Measurements from ENCODE around the gene CPLX4.

The CPLX4 gene

GRCh38 chr18:59246796-59247195 lies 71.7 kb downstream of the CPLX4 start:
- TF ChIP-seq GLIS2 (tag by site-specific recombination; IDR thresholded peaks at IDR 0.05) (no peak), ZNF239 (tag by site-specific recombination; IDR thresholded peaks at IDR 0.05) (no peak), BCL6B (tag by site-specific recombination; IDR thresholded peaks at IDR 0.05) (no peak), ZNF544 (tag by site-specific recombination; IDR thresholded peaks at IDR 0.05) (no peak), ZXDB (tag by site-specific recombination; IDR thresholded peaks at IDR 0.05) (no peak), SETDB1 (IDR thresholded peaks at IDR 0.05; ENCODE audit: insufficient read length, low read length) (no peak), HOXC10 (CRISPR knock-in tag; IDR thresholded peaks at IDR 0.05) (no peak), ZNF37A (tag by site-specific recombination; IDR thresholded peaks at IDR 0.05) (no peak), ZBTB17 (tag by site-specific recombination; IDR thresholded peaks at IDR 0.05) (no peak), OSR2 (tag by site-specific recombination; IDR thresholded peaks at IDR 0.05) (no peak), ZNF280C (tag by site-specific recombination; IDR thresholded peaks at IDR 0.05) (no peak), ZNF488 (tag by site-specific recombination; IDR thresholded peaks at IDR 0.05) (no peak), ZNF416 (tag by site-specific recombination; IDR thresholded peaks at IDR 0.05) (no peak), ZNF394 (tag by site-specific recombination; IDR thresholded peaks at IDR 0.05; ENCODE audit: borderline replicate concordance) (no peak)
- TF ChIP-seq, protein P1, sequence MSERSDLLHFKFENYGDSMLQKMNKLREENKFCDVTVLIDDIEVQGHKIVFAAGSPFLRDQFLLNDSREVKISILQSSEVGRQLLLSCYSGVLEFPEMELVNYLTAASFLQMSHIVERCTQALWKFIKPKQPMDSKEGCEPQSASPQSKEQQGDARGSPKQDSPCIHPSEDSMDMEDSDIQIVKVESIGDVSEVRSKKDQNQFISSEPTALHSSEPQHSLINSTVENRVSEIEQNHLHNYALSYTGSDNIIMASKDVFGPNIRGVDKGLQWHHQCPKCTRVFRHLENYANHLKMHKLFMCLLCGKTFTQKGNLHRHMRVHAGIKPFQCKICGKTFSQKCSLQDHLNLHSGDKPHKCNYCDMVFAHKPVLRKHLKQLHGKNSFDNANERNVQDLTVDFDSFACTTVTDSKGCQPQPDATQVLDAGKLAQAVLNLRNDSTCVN (tag by site-specific recombination; optimal IDR thresholded peaks at IDR 0.05), result no peak
- TF ChIP-seq, protein P2, sequence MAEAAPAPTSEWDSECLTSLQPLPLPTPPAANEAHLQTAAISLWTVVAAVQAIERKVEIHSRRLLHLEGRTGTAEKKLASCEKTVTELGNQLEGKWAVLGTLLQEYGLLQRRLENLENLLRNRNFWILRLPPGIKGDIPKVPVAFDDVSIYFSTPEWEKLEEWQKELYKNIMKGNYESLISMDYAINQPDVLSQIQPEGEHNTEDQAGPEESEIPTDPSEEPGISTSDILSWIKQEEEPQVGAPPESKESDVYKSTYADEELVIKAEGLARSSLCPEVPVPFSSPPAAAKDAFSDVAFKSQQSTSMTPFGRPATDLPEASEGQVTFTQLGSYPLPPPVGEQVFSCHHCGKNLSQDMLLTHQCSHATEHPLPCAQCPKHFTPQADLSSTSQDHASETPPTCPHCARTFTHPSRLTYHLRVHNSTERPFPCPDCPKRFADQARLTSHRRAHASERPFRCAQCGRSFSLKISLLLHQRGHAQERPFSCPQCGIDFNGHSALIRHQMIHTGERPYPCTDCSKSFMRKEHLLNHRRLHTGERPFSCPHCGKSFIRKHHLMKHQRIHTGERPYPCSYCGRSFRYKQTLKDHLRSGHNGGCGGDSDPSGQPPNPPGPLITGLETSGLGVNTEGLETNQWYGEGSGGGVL (tag by site-specific recombination; IDR thresholded peaks at IDR 0.05), result no peak
- no peak overlapping the region for H3K4me3 ChIP-seq (ENCODE audit: low read depth, low read length)
- ChIA-PET POLR2A (no interaction called here), CTCF (interaction anchor here (0.9 to 5.3 kb wide), 2 partner anchors 154 to 206 kb away, joined by 3 to 218 read pairs; no protein-coding TSS in a partner anchor)
- H3K4me1 ChIP-seq (ENCODE audit: control insufficient read depth, insufficient read depth, low read length), result no peaks in the 10 kb centered on the region; the same call in 1 of the 2 replicates
- H3K9me3 ChIP-seq (ENCODE audit: control insufficient read depth, insufficient read depth, low read depth, low read length), result no peaks in the 10 kb centered on the region
- H3K36me3 ChIP-seq (ENCODE audit: control insufficient read depth in 2 of 2, insufficient read depth in 1 of 2, low read length in 2 of 2), result no peaks in the 10 kb centered on the region
- no peak overlapping the region for H3K27ac ChIP-seq (ENCODE audit: extremely low read depth, low read depth, low read length)
